Heart left ventricle (tissue), 13 donors: ENCODE data around the gene GDPD1.
"Not testable (repeated sequence)": the region's sequence is repeated elsewhere in the genome, so short reads cannot be mapped to it uniquely, and the experiment has no call there.

ENCODE experiments used
- CTCF ChIP-seq, 12 donors: fragments of 200-600 bp; sonication (generic) in 4 of 12; IDR thresholded peaks; one replicate each; pipeline versions ENCODE4 v1.5.0 to v1.8.0; 2018 to 2022; ENCODE audit warnings: antibody characterized with exemption in 12 of 12, mild to moderate bottlenecking in 5 of 12
- POLR2A ChIP-seq, 2 donors: fragments of 450-650 bp; IDR thresholded peaks; one replicate each; pipeline ENCODE4 v1.6.1; 2017; ENCODE audit warnings: antibody characterized with exemption in 2 of 2, mild to moderate bottlenecking in 2 of 2, moderate library complexity in 2 of 2
- donor health status: ischemic (EF 13 %, LVEDD 7.1; RV severe dilation, severe dysfunction).
- donor health status: DM: no; HTN: yes; CAD: no.
- donor health status: DM: no; HTN: no; CAD: no.
- donor health status: ischemic (EF 25% LVEDD 6.9; RV normal size, moderate dysfunction).
- donor health status: ischemic (EF 25% LVEDD 5.7; RV mildly dilated, moderate dysfunction).
- donor health status: ischemic (EF 35%, LVEDD 5.7; RV mildly dilated, moderate dysfunction).
- donor health status: nonischemic (EF 11% LVEDD 7.7; RV severe dilation, severe dysfunction).
- donor health status: DM: yes; HTN: yes; CAD: no.
- donor health status: PGD.
- donor health status: ischemic (EF 29% LVEDD 5.4; RV normal size, mild dysfunction).
- donor health status: nonischemic (EF 23%, LVEDD 6.1; RV moderate dilation, normal function).

- TF ChIP-seq CTCF, POLR2A (IDR thresholded peaks at IDR 0.05): not testable (repeated sequence)
These were observed 8.3 kb downstream of the GDPD1 start for GRCh38 chr17:59228588-59228987.
